ENCODE data around the gene SCN8A.

The SCN8A gene

GRCh38 chr12:51589060-51589459 lies 2.0 kb upstream of the SCN8A start:
- no peak for TF ChIP-seq CTCF (IDR thresholded peaks at IDR 0.05; ENCODE audit: borderline replicate concordance, insufficient read depth, low read depth, low read length)
- H3K4me3 ChIP-seq (ENCODE audit: low read depth, low read length): no peak overlapping the region

- no peak for TF ChIP-seq CTCF (IDR thresholded peaks at IDR 0.05; ENCODE audit: borderline replicate concordance, insufficient read depth, low read depth, low read length)
- H3K4me3 ChIP-seq (ENCODE audit: low read depth, low read length): no peak overlapping the region
These were observed 1.4 kb upstream of the SCN8A start for GRCh38 chr12:51589557-51590176.

GRCh38 chr12:51590347-51591015 lies 552 bp upstream of the SCN8A start:
- peak; percentile 81 for TF ChIP-seq CTCF (IDR thresholded peaks at IDR 0.05; ENCODE audit: borderline replicate concordance, insufficient read depth, low read depth, low read length)
- H3K4me3 ChIP-seq (ENCODE audit: low read depth, low read length): peak overlapping the region; percentile 40

- no peak overlapping the region for H3K4me3 ChIP-seq (ENCODE audit: low read depth, low read length)
- TF ChIP-seq CTCF (IDR thresholded peaks at IDR 0.05; ENCODE audit: borderline replicate concordance, insufficient read depth, low read depth, low read length): no peak
These were observed 1.1 kb downstream of the SCN8A start for GRCh38 chr12:51592034-51592705.

- H3K4me3 ChIP-seq (ENCODE audit: low read depth, low read length): no peak overlapping the region
- TF ChIP-seq CTCF (IDR thresholded peaks at IDR 0.05; ENCODE audit: borderline replicate concordance, insufficient read depth, low read depth, low read length): no peak
These were observed 2.0 kb downstream of the SCN8A start for GRCh38 chr12:51593021-51593420.

GRCh38 chr12:51593539-51593938 lies 2.5 kb downstream of the SCN8A start:
- TF ChIP-seq CTCF (IDR thresholded peaks at IDR 0.05; ENCODE audit: borderline replicate concordance, insufficient read depth, low read depth, low read length): no peak
- H3K4me3 ChIP-seq (ENCODE audit: low read depth, low read length): no peak overlapping the region
